ENCODE data around the gene ADGRG4. TPM values are rescaled to one million over a fixed set of nuclear protein-coding genes. Genes with fewer than 3 reads are reported as not detected.
A peak's percentile ranks its signal among the peaks of the same experiment; 100 is the strongest.

The ADGRG4 gene
- total and polyA plus RNA-seq, 5 donors from 2014 or later = not detected

DNA sequence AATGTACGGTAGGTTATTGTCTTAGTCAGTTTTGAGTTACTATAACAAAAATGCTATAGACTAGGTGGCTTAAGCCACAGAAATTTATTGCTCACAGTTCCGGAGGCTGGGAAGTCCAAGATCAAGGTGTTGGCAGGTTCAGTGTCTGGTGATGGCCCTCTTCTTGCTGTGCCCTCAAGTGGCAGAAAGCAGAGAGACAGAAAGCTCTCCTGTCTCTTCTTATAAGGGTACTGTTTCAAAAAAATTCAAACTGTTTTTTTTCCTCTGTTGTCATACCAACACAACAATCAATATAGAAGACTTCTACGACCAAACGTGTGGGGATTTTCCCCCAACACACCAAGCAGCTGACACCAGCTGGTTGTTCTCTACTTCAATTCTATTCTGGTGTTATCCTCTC lies 53.4 kb downstream of the ADGRG4 start:
- no peaks in the 10 kb centered on the region for H3K9me3 Mint-ChIP-seq
- DNase-seq = no peak

DNA sequence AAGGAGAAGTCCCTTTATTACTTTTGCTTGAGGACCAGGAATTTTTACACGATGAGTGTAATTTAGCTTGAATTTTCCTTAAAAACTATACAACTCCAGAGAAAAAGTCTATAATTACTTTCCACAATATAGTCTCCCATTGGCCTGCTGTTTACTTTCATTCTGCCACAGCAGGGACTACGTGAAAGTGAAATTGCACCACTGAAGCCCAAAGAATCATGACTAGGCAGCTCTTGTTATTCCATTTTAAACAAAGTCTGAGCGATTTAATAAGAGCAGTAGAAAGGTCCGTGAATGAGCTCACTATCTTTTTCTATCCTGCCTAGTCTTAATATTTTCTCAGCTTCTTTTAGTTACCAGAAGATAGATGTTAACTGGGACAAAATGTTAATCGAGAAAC lies 68.6 kb downstream of the ADGRG4 start:
- Histone ChIP-seq H3K4me3 (ENCODE audit: low read depth, low read length) (no peak overlapping the region), H3K27me3 (ENCODE audit: control insufficient read depth, insufficient read depth, low read length) (peaks cover 2% of the 10 kb centered on the region), H3K4me1 (ENCODE audit: control insufficient read depth, insufficient read depth, low read length, poor library complexity, severe bottlenecking) (no peaks in the 10 kb centered on the region), H3K9me3 (ENCODE audit: control insufficient read depth in 2 of 2, low read length in 2 of 2) (no peaks in the 10 kb centered on the region), H3K36me3 (ENCODE audit: control insufficient read depth, insufficient read depth, low read length) (no peaks in the 10 kb centered on the region), H3K27ac (ENCODE audit: insufficient read depth, low read length, poor library complexity, severe bottlenecking) (no peak overlapping the region)
- no peak for ATAC-seq (ENCODE audit: low read depth in 2 of 2)
- no peaks in the 10 kb centered on the region for H3K4me1 Mint-ChIP-seq
- no peaks in the 10 kb centered on the region for H3K27me3 Mint-ChIP-seq
- no peaks in the 10 kb centered on the region for H3K36me3 Mint-ChIP-seq
- H3K27ac Mint-ChIP-seq = no peak overlapping the region
- H3K9me3 Mint-ChIP-seq = no peaks in the 10 kb centered on the region
- H3K4me3 Mint-ChIP-seq = no peak overlapping the region
- no peak for DNase-seq

More for the DNA sequence above, 53.4 kb downstream of the ADGRG4 start:
- Histone ChIP-seq H3K36me3 (ENCODE audit: control insufficient read depth, insufficient read depth, low read length) (no peaks in the 10 kb centered on the region), H3K4me3 (ENCODE audit: low read depth, low read length) (no peak overlapping the region), H3K9me3 (ENCODE audit: control insufficient read depth in 2 of 2, low read length in 2 of 2) (no peaks in the 10 kb centered on the region), H3K27me3 (ENCODE audit: control insufficient read depth, insufficient read depth, low read length) (no peaks in the 10 kb centered on the region), H3K27ac (ENCODE audit: insufficient read depth, low read length, poor library complexity, severe bottlenecking) (no peak overlapping the region), H3K4me1 (ENCODE audit: control insufficient read depth, insufficient read depth, low read length, poor library complexity, severe bottlenecking) (no peaks in the 10 kb centered on the region)
- H3K4me1 Mint-ChIP-seq = no peaks in the 10 kb centered on the region
- H3K27ac Mint-ChIP-seq = no peak overlapping the region
- H3K27me3 Mint-ChIP-seq = peaks cover 7% of the 10 kb centered on the region
- H3K4me3 Mint-ChIP-seq = no peak overlapping the region
- ATAC-seq (ENCODE audit: low read depth in 2 of 2) = no peak
- H3K36me3 Mint-ChIP-seq = no peaks in the 10 kb centered on the region

DNA sequence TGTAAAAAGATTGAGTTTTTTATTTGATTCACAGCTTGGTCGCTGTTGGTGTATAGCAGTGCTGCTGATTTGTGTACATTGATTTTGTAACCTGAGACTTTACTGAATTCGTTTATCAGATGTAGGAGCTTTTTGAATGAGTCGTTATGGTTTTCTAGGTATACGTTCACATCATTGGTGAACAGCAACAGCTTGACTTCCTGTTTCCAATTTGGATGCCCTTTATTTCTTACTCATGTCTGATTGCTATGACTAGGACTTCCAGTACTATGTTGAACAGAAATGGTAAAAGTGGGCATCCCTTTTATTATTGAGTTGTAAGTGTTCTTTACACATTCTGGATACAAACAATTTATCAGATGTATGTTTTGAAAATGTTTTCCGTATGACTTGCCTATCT lies 76.0 kb downstream of the ADGRG4 start:
- H3K9me3 Mint-ChIP-seq = no peaks in the 10 kb centered on the region
- ATAC-seq (ENCODE audit: low read depth in 2 of 2) (no peak), DNase-seq (peak in 1 of 3 donors; percentile 7)
- peaks cover 4% of the 10 kb centered on the region for H3K27me3 Mint-ChIP-seq
- no peak overlapping the region for H3K27ac Mint-ChIP-seq
- H3K4me1 Mint-ChIP-seq = no peaks in the 10 kb centered on the region
- Histone ChIP-seq H3K27ac (ENCODE audit: insufficient read depth, low read length, poor library complexity, severe bottlenecking) (no peak overlapping the region), H3K4me3 (ENCODE audit: low read depth, low read length) (no peak overlapping the region), H3K27me3 (ENCODE audit: control insufficient read depth, insufficient read depth, low read length) (no peaks in the 10 kb centered on the region), H3K4me1 (ENCODE audit: control insufficient read depth, insufficient read depth, low read length, poor library complexity, severe bottlenecking) (no peaks in the 10 kb centered on the region), H3K9me3 (ENCODE audit: control insufficient read depth in 2 of 2, low read length in 2 of 2) (no peaks in the 10 kb centered on the region), H3K36me3 (ENCODE audit: control insufficient read depth, insufficient read depth, low read length) (no peaks in the 10 kb centered on the region)
- no peak overlapping the region for H3K4me3 Mint-ChIP-seq
- no peaks in the 10 kb centered on the region for H3K36me3 Mint-ChIP-seq

DNA sequence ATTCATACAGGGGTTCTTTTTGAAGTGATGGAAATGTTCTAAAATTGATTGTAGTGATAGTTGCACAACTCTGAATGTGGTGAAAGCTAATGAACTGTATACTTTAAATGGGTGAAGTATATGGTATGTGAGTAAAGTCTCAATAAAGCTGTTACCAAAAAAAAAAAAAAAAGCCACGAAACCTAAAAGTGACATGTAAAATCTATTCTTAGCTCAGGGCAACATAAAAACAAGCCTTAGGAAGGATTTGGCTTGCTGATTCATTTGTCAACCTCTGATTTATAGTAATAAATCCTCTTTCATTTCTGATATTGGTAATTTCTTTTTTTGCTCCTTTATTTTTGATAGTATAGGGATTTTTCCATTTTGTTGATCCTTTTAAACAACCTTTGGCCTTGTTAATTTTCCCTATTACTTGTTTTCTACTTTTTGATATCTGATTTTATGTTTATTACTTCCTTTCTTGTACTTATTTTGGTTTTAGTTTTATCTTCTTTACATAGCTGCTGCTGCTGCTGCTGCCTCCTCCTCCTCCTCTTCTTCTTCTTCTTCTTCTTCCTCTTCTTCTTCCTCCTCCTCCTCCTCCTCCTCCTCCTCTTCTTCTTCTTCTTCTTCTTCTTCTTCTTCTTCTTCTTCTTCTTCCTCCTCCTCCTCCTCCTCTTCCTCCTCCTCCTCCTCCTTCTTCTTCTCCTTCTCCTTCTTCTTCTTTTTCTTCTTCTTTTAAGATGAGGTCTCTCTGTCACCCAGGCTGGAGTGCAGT lies 79.4 kb downstream of the ADGRG4 start:
- Mint-ChIP-seq H3K4me1 (no peaks in the 10 kb centered on the region), H3K4me3 (no peak overlapping the region), H3K27me3 (peaks cover 7% of the 10 kb centered on the region)

DNA sequence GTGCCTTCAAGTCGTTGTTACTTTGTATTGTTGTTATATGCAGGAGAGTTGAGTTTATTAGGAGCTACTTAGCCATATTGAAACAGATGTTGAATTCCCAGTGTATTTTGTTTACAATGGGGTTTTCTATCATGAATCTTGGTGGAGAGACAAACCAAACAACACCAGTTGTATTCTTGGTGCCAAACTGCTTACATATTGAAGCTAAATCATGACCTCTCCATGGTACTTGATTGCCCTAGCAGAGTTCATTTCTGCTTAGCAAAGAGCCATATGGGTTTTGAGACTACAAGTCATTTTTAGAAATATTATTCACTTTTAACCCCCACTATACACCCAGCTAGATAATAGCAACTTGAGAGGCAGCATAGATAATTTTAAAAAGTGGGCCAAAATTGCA lies 85.4 kb downstream of the ADGRG4 start:
- peaks cover 1% of the 10 kb centered on the region for H3K27me3 ChIP-seq (ENCODE audit: control insufficient read depth, insufficient read depth, low read length)
- Mint-ChIP-seq H3K27me3 (peaks cover 7% of the 10 kb centered on the region), H3K36me3 (no peaks in the 10 kb centered on the region), H3K9me3 (peaks cover 0 to 2% (median 0%) of the 10 kb centered on the region in 7 donors), H3K27ac (no peak overlapping the region), H3K4me1 (no peaks in the 10 kb centered on the region), H3K4me3 (no peak overlapping the region)
- H3K9me3 ChIP-seq (ENCODE audit: control insufficient read depth in 2 of 2, low read length in 2 of 2) = no peaks in the 10 kb centered on the region
- no peak for DNase-seq
- no peak overlapping the region for H3K4me3 ChIP-seq (ENCODE audit: low read depth, low read length)
- H3K27ac ChIP-seq (ENCODE audit: insufficient read depth, low read length, poor library complexity, severe bottlenecking) = no peak overlapping the region
- H3K4me1 ChIP-seq (ENCODE audit: control insufficient read depth, insufficient read depth, low read length, poor library complexity, severe bottlenecking) = no peaks in the 10 kb centered on the region
- no peak for ATAC-seq (ENCODE audit: low read depth in 2 of 2)
- no peaks in the 10 kb centered on the region for H3K36me3 ChIP-seq (ENCODE audit: control insufficient read depth, insufficient read depth, low read length)

More for the DNA sequence above, 79.4 kb downstream of the ADGRG4 start:
- H3K9me3 ChIP-seq (ENCODE audit: control insufficient read depth in 2 of 2, low read length in 2 of 2) = no peaks in the 10 kb centered on the region
- ATAC-seq (ENCODE audit: low read depth in 2 of 2) (no peak), DNase-seq (no peak)
- no peak overlapping the region for H3K27ac Mint-ChIP-seq
- no peaks in the 10 kb centered on the region for H3K36me3 ChIP-seq (ENCODE audit: control insufficient read depth, insufficient read depth, low read length)
- peaks cover 1% of the 10 kb centered on the region for H3K27me3 ChIP-seq (ENCODE audit: control insufficient read depth, insufficient read depth, low read length)
- no peaks in the 10 kb centered on the region for H3K4me1 ChIP-seq (ENCODE audit: control insufficient read depth, insufficient read depth, low read length, poor library complexity, severe bottlenecking)
- peaks cover 0 to 2% (median 0%) of the 10 kb centered on the region in 7 donors for H3K9me3 Mint-ChIP-seq
- no peaks in the 10 kb centered on the region for H3K36me3 Mint-ChIP-seq
- no peak overlapping the region for H3K27ac ChIP-seq (ENCODE audit: insufficient read depth, low read length, poor library complexity, severe bottlenecking)
- H3K4me3 ChIP-seq (ENCODE audit: low read depth, low read length) = no peak overlapping the region

DNA sequence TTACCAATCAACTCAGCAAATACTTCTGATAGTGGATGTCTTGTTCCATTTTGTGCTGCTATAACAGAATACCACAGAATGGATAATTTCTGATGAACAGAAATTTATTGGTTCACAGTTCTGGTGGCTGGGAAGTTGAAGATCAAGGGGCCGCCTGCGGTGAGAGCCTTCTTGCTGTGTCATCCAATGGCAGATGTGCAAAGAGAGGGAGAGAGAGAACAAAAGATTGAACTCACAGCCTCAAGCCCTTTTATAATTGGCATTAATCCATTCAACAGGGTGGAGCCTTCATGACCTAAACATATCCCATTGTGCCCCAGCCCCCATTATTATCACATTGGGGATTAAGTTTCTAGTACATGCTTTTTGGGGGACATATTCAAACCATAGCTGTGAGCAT lies 86.1 kb downstream of the ADGRG4 start:
- ATAC-seq (ENCODE audit: low read depth in 2 of 2) = no peak
- H3K27ac Mint-ChIP-seq = no peak overlapping the region

DNA sequence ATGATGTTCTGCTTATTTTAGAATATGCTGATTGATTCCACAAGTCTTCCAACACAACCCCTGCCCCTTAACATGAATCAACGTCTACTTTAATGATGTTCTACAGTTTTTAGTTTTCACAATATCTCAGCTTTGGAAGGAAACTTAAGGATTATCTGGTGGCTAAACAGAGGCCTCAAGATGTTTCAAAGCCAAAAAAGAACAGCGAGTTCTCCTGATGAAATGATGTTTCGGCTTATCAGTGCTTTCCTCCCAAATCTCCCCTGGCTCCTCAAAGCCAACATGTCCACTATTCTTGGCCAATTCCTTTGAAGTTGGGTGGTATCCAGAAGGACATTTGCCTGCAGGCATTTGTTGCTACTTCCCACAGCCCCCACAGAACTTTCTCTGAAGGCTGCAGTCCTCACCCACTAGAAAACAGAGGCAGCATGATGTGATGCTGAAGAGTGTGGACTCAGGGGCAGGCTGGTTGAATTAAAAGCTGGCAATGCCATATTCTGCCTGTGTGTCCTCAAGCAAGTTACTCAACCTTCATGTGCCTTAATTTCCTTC lies 87.3 kb downstream of the ADGRG4 start:
- ATAC-seq (ENCODE audit: low read depth in 2 of 2) = no peak

More for the DNA sequence above, 86.1 kb downstream of the ADGRG4 start:
- H3K9me3 ChIP-seq (ENCODE audit: control insufficient read depth in 2 of 2, low read length in 2 of 2) = no peaks in the 10 kb centered on the region
- H3K4me3 ChIP-seq (ENCODE audit: low read depth, low read length) = no peak overlapping the region
- no peaks in the 10 kb centered on the region for H3K36me3 ChIP-seq (ENCODE audit: control insufficient read depth, insufficient read depth, low read length)
- Mint-ChIP-seq H3K9me3 (peaks cover 0 to 2% (median 0%) of the 10 kb centered on the region in 7 donors), H3K4me1 (no peaks in the 10 kb centered on the region), H3K36me3 (no peaks in the 10 kb centered on the region), H3K4me3 (no peak overlapping the region), H3K27me3 (peaks cover 13% of the 10 kb centered on the region)
- peaks cover 1% of the 10 kb centered on the region for H3K27me3 ChIP-seq (ENCODE audit: control insufficient read depth, insufficient read depth, low read length)
- no peak overlapping the region for H3K27ac ChIP-seq (ENCODE audit: insufficient read depth, low read length, poor library complexity, severe bottlenecking)
- no peak for DNase-seq
- no peaks in the 10 kb centered on the region for H3K4me1 ChIP-seq (ENCODE audit: control insufficient read depth, insufficient read depth, low read length, poor library complexity, severe bottlenecking)

DNA sequence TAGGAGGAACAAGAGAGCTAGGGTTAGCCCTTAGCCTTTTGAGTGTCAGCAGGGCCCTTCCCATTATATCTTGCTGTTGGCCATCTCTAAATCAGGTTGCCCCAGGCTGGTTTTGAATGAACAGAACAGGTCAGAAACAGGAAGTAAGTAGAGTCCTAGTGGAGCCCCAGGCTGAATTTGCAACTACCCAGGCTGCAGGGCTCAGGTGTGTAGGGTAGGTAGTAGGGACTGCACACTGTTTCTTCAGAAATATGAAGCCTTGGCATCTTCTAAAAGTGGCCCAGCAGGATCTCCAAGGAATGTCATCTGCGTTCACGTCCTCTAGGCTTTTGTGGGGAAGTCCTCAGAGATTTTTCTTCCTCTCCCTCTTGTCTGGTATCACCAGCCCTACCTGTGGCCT lies 90.2 kb downstream of the ADGRG4 start:
- H3K27me3 Mint-ChIP-seq = peaks cover 8% of the 10 kb centered on the region
- DNase-seq = no peak
- ATAC-seq (ENCODE audit: low read depth in 2 of 2) = no peak
- no peaks in the 10 kb centered on the region for H3K36me3 Mint-ChIP-seq
- H3K27ac Mint-ChIP-seq = no peak overlapping the region
- H3K4me3 ChIP-seq (ENCODE audit: low read depth, low read length) = no peak overlapping the region
- no peaks in the 10 kb centered on the region for H3K27me3 ChIP-seq (ENCODE audit: control insufficient read depth, insufficient read depth, low read length)
- H3K4me1 ChIP-seq (ENCODE audit: control insufficient read depth, insufficient read depth, low read length, poor library complexity, severe bottlenecking) = no peaks in the 10 kb centered on the region
- H3K4me1 Mint-ChIP-seq = no peaks in the 10 kb centered on the region
- no peaks in the 10 kb centered on the region for H3K9me3 ChIP-seq (ENCODE audit: control insufficient read depth in 2 of 2, low read length in 2 of 2)
- no peak overlapping the region for H3K27ac ChIP-seq (ENCODE audit: insufficient read depth, low read length, poor library complexity, severe bottlenecking)
- H3K36me3 ChIP-seq (ENCODE audit: control insufficient read depth, insufficient read depth, low read length) = no peaks in the 10 kb centered on the region
- H3K9me3 Mint-ChIP-seq = peaks cover 0 to 2% (median 0%) of the 10 kb centered on the region in 7 donors
- H3K4me3 Mint-ChIP-seq = no peak overlapping the region

More for the DNA sequence above, 87.3 kb downstream of the ADGRG4 start:
- no peak overlapping the region for H3K27ac ChIP-seq (ENCODE audit: insufficient read depth, low read length, poor library complexity, severe bottlenecking)
- no peaks in the 10 kb centered on the region for H3K36me3 Mint-ChIP-seq
- H3K9me3 Mint-ChIP-seq = no peaks in the 10 kb centered on the region
- no peak overlapping the region for H3K4me3 ChIP-seq (ENCODE audit: low read depth, low read length)
- H3K9me3 ChIP-seq (ENCODE audit: control insufficient read depth in 2 of 2, low read length in 2 of 2) = no peaks in the 10 kb centered on the region
- peaks cover 13% of the 10 kb centered on the region for H3K27me3 Mint-ChIP-seq
- peaks cover 1% of the 10 kb centered on the region for H3K27me3 ChIP-seq (ENCODE audit: control insufficient read depth, insufficient read depth, low read length)
- H3K4me3 Mint-ChIP-seq = no peak overlapping the region
- no peak for DNase-seq
- H3K4me1 Mint-ChIP-seq = no peaks in the 10 kb centered on the region
- no peak overlapping the region for H3K27ac Mint-ChIP-seq
- no peaks in the 10 kb centered on the region for H3K36me3 ChIP-seq (ENCODE audit: control insufficient read depth, insufficient read depth, low read length)
- no peaks in the 10 kb centered on the region for H3K4me1 ChIP-seq (ENCODE audit: control insufficient read depth, insufficient read depth, low read length, poor library complexity, severe bottlenecking)
